Kasumi-1 (cell line): Measurements from ENCODE around the gene PRKCE.

ENCODE experiments used
- DNase-seq, 2 experiments: peaks; one replicate each; lab custom pipeline; 2025; lab: John Stamatoyannopoulos, UW

Gene PRKCE

GRCh38 chr2:45755585-45756335 lies 104.3 kb downstream of the PRKCE start:
- DNase-seq, result no peak

GRCh38 chr2:45758018-45758417 lies 106.5 kb downstream of the PRKCE start:
- DNase-seq, result no peak

- DNase-seq, result no peak
Observed at GRCh38 chr2:45759310-45759851, 107.9 kb downstream of the PRKCE start.

GRCh38 chr2:45761635-45762034 lies 110.2 kb downstream of the PRKCE start:
- no peak for DNase-seq

- no peak for DNase-seq
Observed at GRCh38 chr2:45763255-45763654, 111.8 kb downstream of the PRKCE start.

GRCh38 chr2:45763797-45764196 lies 112.3 kb downstream of the PRKCE start:
- DNase-seq, result no peak

GRCh38 chr2:45765007-45765727 lies 113.7 kb downstream of the PRKCE start:
- peak in 1 of 2 experiments; percentile 29 for DNase-seq

- no peak for DNase-seq
Observed at GRCh38 chr2:45765728-45766254, 114.3 kb downstream of the PRKCE start.

GRCh38 chr2:45768208-45768607 lies 116.7 kb downstream of the PRKCE start:
- no peak for DNase-seq

- no peak for DNase-seq
Observed at GRCh38 chr2:45769056-45769455, 117.6 kb downstream of the PRKCE start.

- DNase-seq, result no peak
Observed at GRCh38 chr2:45769854-45770576, 118.5 kb downstream of the PRKCE start.

GRCh38 chr2:45770811-45771210 lies 119.3 kb downstream of the PRKCE start:
- no peak for DNase-seq

- DNase-seq, result no peak
Observed at GRCh38 chr2:45771261-45771660, 119.8 kb downstream of the PRKCE start.

- DNase-seq, result no peak
Observed at GRCh38 chr2:45772038-45772437, 120.6 kb downstream of the PRKCE start.

GRCh38 chr2:45773909-45774308 lies 122.4 kb downstream of the PRKCE start:
- DNase-seq, result no peak

GRCh38 chr2:45774688-45775244 lies 123.3 kb downstream of the PRKCE start:
- DNase-seq, result no peak

GRCh38 chr2:45776160-45776955 lies 124.9 kb downstream of the PRKCE start:
- no peak for DNase-seq

- DNase-seq, result no peak
Observed at GRCh38 chr2:45777996-45778719, 126.7 kb downstream of the PRKCE start.

- DNase-seq, result peak; percentile 56 to 60
Observed at GRCh38 chr2:45778720-45779171, 127.3 kb downstream of the PRKCE start.
